Measurements from ENCODE around the gene DDX3X. TPM values are rescaled to one million over a fixed set of nuclear protein-coding genes. Genes with fewer than 3 reads are reported as not detected.

Gene DDX3X
- total and polyA plus RNA-seq, 7 experiments from 2014 or later = 209 to 790 (median 295) TPM

DNA sequence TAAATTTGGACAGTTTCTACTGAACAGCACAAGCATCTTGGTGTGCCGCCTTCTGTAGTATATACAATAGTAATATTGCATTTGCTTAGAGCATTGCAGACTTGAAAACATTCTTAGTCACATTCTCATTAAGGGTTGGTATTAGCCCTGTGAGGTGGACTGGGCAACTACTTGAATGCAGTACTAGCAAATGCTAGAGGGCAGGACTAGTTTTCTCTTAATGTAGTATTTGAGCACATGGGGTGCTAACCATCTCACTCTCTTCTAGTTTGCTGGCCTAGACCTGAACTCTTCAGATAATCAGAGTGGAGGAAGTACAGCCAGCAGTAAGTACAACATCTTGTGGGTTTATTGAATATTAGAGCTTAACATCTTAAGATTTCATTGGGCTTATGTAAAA lies 3.2 kb downstream of the DDX3X start:
- Histone ChIP-seq H3K36me3 (ENCODE audit: control insufficient read depth in 2 of 3, insufficient read depth in 3 of 3, low read length in 3 of 3) (peaks cover 10 to 26% (median 21%) of the 10 kb centered on the region in 3 experiments), H3K4me1 (ENCODE audit: control insufficient read depth in 2 of 2, insufficient read depth in 2 of 2, low read length in 2 of 2) (peaks cover 24 to 26% of the 10 kb centered on the region in 2 donors), H3K4me3 (ENCODE audit: low read length) (peak overlapping the region; percentile 91), H3K27me3 (ENCODE audit: control insufficient read depth in 2 of 2, insufficient read depth in 2 of 2, low read length in 2 of 2) (no peaks in the 10 kb centered on the region), H3K27ac (ENCODE audit: low read depth, low read length) (peak overlapping the region; percentile 100), H3K9me3 (ENCODE audit: control insufficient read depth in 2 of 3, low read length in 3 of 3) (no peaks in the 10 kb centered on the region)
- intact Hi-C loops (cut with micrococcal nuclease) = loop anchor here (1.0 to 10.0 kb wide), 4 partner anchors 8 to 1608 kb away; no protein-coding TSS in a partner anchor
- H3K27ac Mint-ChIP-seq = peak overlapping the region; percentile 26 to 100 (median 73)
- H3K9me3 Mint-ChIP-seq = peaks cover 0 to 21% (median 0%) of the 10 kb centered on the region in 11 donors
- ATAC-seq (no peak), DNase-seq (no peak)
- H3K36me3 Mint-ChIP-seq = peaks cover 0 to 42% (median 26%) of the 10 kb centered on the region in 5 donors
- peaks cover 0 to 6% (median 0%) of the 10 kb centered on the region in 5 donors for H3K27me3 Mint-ChIP-seq
- ChIA-PET POLR2A (interaction anchor here (0.6 to 6.0 kb wide), 8 partner anchors 12 to 252 kb away, joined by 3 to 37 read pairs (median 5); partner anchors contain the start of gene USP9X), CTCF (interaction anchor here (0.6 to 1.2 kb wide), 3 partner anchors 92 to 156 kb away, joined by 3 to 5 read pairs (median 4); no protein-coding TSS in a partner anchor)
- H3K4me1 Mint-ChIP-seq = peaks cover 19 to 66% (median 43%) of the 10 kb centered on the region in 7 donors
- H3K4me3 Mint-ChIP-seq = peak overlapping the region; percentile 92 to 99 (median 96)

- Histone ChIP-seq H3K4me1 (ENCODE audit: control insufficient read depth in 2 of 2, insufficient read depth in 2 of 2, low read length in 2 of 2) (peaks cover 26 to 28% of the 10 kb centered on the region in 2 donors), H3K27ac (ENCODE audit: low read depth, low read length) (peak overlapping the region; percentile 25), H3K36me3 (ENCODE audit: control insufficient read depth in 2 of 3, insufficient read depth in 3 of 3, low read length in 3 of 3) (peaks cover 16 to 39% (median 33%) of the 10 kb centered on the region in 3 experiments), H3K27me3 (ENCODE audit: control insufficient read depth in 2 of 2, insufficient read depth in 2 of 2, low read length in 2 of 2) (no peaks in the 10 kb centered on the region), H3K9me3 (ENCODE audit: control insufficient read depth in 2 of 3, low read length in 3 of 3) (no peaks in the 10 kb centered on the region), H3K4me3 (ENCODE audit: low read length) (peak overlapping the region; percentile 91)
- ATAC-seq = no peak
- H3K4me3 Mint-ChIP-seq = peak overlapping the region; percentile 12 to 99 (median 94)
- peak overlapping the region in 7 of 9 donors; percentile 4 to 100 (median 74) for H3K27ac Mint-ChIP-seq
- peaks cover 0 to 21% (median 0%) of the 10 kb centered on the region in 11 donors for H3K9me3 Mint-ChIP-seq
- intact Hi-C loops (cut with micrococcal nuclease) = loop anchor here (1.0 to 10.0 kb wide), 2 partner anchors 13 to 1606 kb away; no protein-coding TSS in a partner anchor
- H3K27me3 Mint-ChIP-seq = peaks cover 0 to 6% (median 0%) of the 10 kb centered on the region in 5 donors
- DNase-seq = no peak
- CTCF ChIA-PET = interaction anchor here (1.2 kb wide), 1 partner anchor 157 kb away, joined by 3 read pairs; no protein-coding TSS in a partner anchor
- H3K36me3 Mint-ChIP-seq = peaks cover 0 to 54% (median 32%) of the 10 kb centered on the region in 5 donors
- POLR2A ChIA-PET = interaction anchor here (0.7 to 6.0 kb wide), 4 partner anchors 8 to 45 kb away, joined by 3 to 37 read pairs (median 17); no protein-coding TSS in a partner anchor
- peaks cover 21 to 67% (median 45%) of the 10 kb centered on the region in 7 donors for H3K4me1 Mint-ChIP-seq
These were observed 4.5 kb downstream of the DDX3X start for GRCh38 chrX:41338436-41338835.

DNA sequence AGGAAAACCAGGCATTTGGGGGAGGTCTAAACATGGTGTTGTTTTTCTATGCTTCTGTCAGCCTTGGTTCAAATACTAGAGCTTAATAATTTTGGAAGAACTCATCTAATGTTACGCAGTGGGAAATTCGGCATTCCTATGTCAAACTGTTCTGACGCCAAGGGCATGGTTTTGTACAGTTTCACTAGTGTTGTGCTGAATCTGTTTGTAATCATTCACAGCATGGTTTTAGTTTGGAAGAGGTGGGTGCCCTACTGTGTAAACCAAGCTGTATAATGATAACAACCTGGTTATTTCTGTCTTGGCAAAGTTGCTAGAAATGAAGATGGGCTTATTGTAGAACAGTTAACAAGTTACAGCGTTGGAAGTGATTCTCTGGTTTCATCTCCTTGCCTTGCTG lies 5.2 kb downstream of the DDX3X start:
- peaks cover 26 to 28% of the 10 kb centered on the region in 2 donors for H3K4me1 ChIP-seq (ENCODE audit: control insufficient read depth in 2 of 2, insufficient read depth in 2 of 2, low read length in 2 of 2)

DNA sequence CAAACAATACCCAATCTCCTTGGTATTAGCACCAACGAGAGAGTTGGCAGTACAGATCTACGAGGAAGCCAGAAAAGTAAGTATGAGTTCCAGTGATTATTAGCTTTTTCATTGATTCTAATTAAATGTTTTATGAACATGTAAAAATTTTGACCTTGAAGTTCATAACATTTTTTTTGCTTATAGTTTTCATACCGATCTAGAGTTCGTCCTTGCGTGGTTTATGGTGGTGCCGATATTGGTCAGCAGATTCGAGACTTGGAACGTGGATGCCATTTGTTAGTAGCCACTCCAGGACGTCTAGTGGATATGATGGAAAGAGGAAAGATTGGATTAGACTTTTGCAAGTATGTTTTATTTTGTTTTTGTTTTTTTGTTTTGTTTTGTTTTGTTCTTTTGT lies 10.1 kb downstream of the DDX3X start:
- Histone ChIP-seq H3K36me3 (ENCODE audit: control insufficient read depth in 2 of 3, insufficient read depth in 3 of 3, low read length in 3 of 3) (peaks cover 42 to 80% (median 79%) of the 10 kb centered on the region in 3 experiments), H3K9me3 (ENCODE audit: control insufficient read depth in 2 of 3, low read length in 3 of 3) (no peaks in the 10 kb centered on the region), H3K27ac (ENCODE audit: low read depth, low read length) (no peak overlapping the region), H3K4me3 (ENCODE audit: low read length) (no peak overlapping the region), H3K4me1 (ENCODE audit: control insufficient read depth in 2 of 2, insufficient read depth in 2 of 2, low read length in 2 of 2) (peaks cover 14 to 21% of the 10 kb centered on the region in 2 donors), H3K27me3 (ENCODE audit: control insufficient read depth in 2 of 2, insufficient read depth in 2 of 2, low read length in 2 of 2) (no peaks in the 10 kb centered on the region)
- DNase-seq (no peak), ATAC-seq (no peak)
- Mint-ChIP-seq H3K36me3 (peaks cover 0 to 71% (median 33%) of the 10 kb centered on the region in 5 donors), H3K4me3 (no peak overlapping the region), H3K27ac (peak overlapping the region in 3 of 9 donors; percentile 11 to 44 (median 34)), H3K27me3 (no peaks in the 10 kb centered on the region), H3K4me1 (peaks cover 9 to 61% (median 34%) of the 10 kb centered on the region in 7 donors), H3K9me3 (peaks cover 0 to 13% (median 0%) of the 10 kb centered on the region in 11 donors)
- ChIA-PET POLR2A (interaction anchor here (0.7 to 1.6 kb wide), 2 partner anchors 8 to 10 kb away, joined by 3 to 4 read pairs; partner anchors contain the start of gene DDX3X), CTCF (no interaction called here)
- intact Hi-C loops (cut with micrococcal nuclease) = no loop called here

More for the DNA sequence above, 5.2 kb downstream of the DDX3X start:
- DNase-seq = no peak
- Histone ChIP-seq H3K9me3 (ENCODE audit: control insufficient read depth in 2 of 3, low read length in 3 of 3) (no peaks in the 10 kb centered on the region), H3K27ac (ENCODE audit: low read depth, low read length) (no peak overlapping the region), H3K36me3 (ENCODE audit: control insufficient read depth in 2 of 3, insufficient read depth in 3 of 3, low read length in 3 of 3) (peaks cover 16 to 41% (median 40%) of the 10 kb centered on the region in 3 experiments), H3K4me3 (ENCODE audit: low read length) (peak overlapping the region; percentile 46), H3K27me3 (ENCODE audit: control insufficient read depth in 2 of 2, insufficient read depth in 2 of 2, low read length in 2 of 2) (no peaks in the 10 kb centered on the region)
- Mint-ChIP-seq H3K9me3 (peaks cover 0 to 14% (median 0%) of the 10 kb centered on the region in 11 donors), H3K36me3 (peaks cover 0 to 60% (median 36%) of the 10 kb centered on the region in 5 donors), H3K27me3 (peaks cover 0 to 4% (median 0%) of the 10 kb centered on the region in 5 donors), H3K4me1 (peaks cover 21 to 73% (median 43%) of the 10 kb centered on the region in 7 donors), H3K4me3 (peak overlapping the region; percentile 79 to 99 (median 94)), H3K27ac (peak overlapping the region in 8 of 9 donors; percentile 41 to 100 (median 78))
- ChIA-PET CTCF (no interaction called here), POLR2A (interaction anchor here (3.1 to 6.0 kb wide), 3 partner anchors 9 to 44 kb away, joined by 16 to 37 read pairs (median 18); no protein-coding TSS in a partner anchor)
- intact Hi-C loops (cut with micrococcal nuclease) = loop anchor here in 1 of 2 donors (10.0 kb wide), 1 partner anchor 1606 kb away; no protein-coding TSS in a partner anchor
- ATAC-seq = no peak

GRCh38 chrX:41347186-41347585 lies 13.2 kb downstream of the DDX3X start:
- no peak for ATAC-seq
- H3K36me3 ChIP-seq (ENCODE audit: control insufficient read depth in 2 of 3, insufficient read depth in 3 of 3, low read length in 3 of 3) = peaks cover 31 to 65% (median 59%) of the 10 kb centered on the region in 3 experiments
- Mint-ChIP-seq H3K36me3 (peaks cover 0 to 66% (median 27%) of the 10 kb centered on the region in 5 donors), H3K4me3 (no peak overlapping the region), H3K27ac (peak overlapping the region in 4 of 9 donors; percentile 1 to 72 (median 10)), H3K4me1 (peaks cover 4 to 52% (median 32%) of the 10 kb centered on the region in 7 donors), H3K27me3 (no peaks in the 10 kb centered on the region), H3K9me3 (peaks cover 0 to 16% (median 0%) of the 10 kb centered on the region in 11 donors)
- peaks cover 0 to 7% of the 10 kb centered on the region in 2 donors for H3K4me1 ChIP-seq (ENCODE audit: control insufficient read depth in 2 of 2, insufficient read depth in 2 of 2, low read length in 2 of 2)
- no peak overlapping the region for H3K4me3 ChIP-seq (ENCODE audit: low read length)
- H3K27me3 ChIP-seq (ENCODE audit: control insufficient read depth in 2 of 2, insufficient read depth in 2 of 2, low read length in 2 of 2) = no peaks in the 10 kb centered on the region
- H3K27ac ChIP-seq (ENCODE audit: low read depth, low read length) = no peak overlapping the region
- H3K9me3 ChIP-seq (ENCODE audit: control insufficient read depth in 2 of 3, low read length in 3 of 3) = no peaks in the 10 kb centered on the region
- CTCF ChIA-PET = no interaction called here
- intact Hi-C loops (cut with micrococcal nuclease) = no loop called here
- POLR2A ChIA-PET = interaction anchor here (1.4 to 5.5 kb wide), 2 partner anchors 9 to 13 kb away, joined by 3 to 37 read pairs; partner anchors contain the start of gene DDX3X
- no peak for DNase-seq

DNA sequence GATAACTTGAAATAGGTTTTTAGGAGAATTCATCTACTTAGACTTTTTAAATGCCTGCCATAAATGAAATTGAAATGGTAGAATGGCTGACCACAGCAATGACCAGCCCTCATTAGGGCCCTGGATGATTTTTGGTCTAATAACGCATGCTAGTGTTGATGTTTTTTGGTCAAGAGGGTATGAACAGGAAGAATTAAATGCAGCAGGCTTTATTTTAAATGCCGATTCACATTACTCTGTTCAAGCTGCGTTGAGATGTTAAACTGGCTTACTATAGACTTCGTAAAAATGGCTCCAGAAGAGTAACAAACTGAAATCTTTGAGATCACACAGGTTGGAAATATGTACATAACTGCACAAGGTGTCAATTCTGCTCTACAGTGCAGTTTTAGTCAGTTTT lies 14.6 kb downstream of the DDX3X start:
- intact Hi-C loops (cut with micrococcal nuclease) = no loop called here
- no peaks in the 10 kb centered on the region for H3K27me3 ChIP-seq (ENCODE audit: control insufficient read depth in 2 of 2, insufficient read depth in 2 of 2, low read length in 2 of 2)
- H3K4me1 ChIP-seq (ENCODE audit: control insufficient read depth in 2 of 2, insufficient read depth in 2 of 2, low read length in 2 of 2) = peaks cover 0 to 11% of the 10 kb centered on the region in 2 donors
- DNase-seq (no peak), ATAC-seq (no peak)
- no peak overlapping the region for H3K27ac ChIP-seq (ENCODE audit: low read depth, low read length)
- ChIA-PET POLR2A (interaction anchor here (5.5 kb wide), 1 partner anchor 11 kb away, joined by 37 read pairs; no protein-coding TSS in a partner anchor), CTCF (no interaction called here)
- H3K36me3 ChIP-seq (ENCODE audit: control insufficient read depth in 2 of 3, insufficient read depth in 3 of 3, low read length in 3 of 3) = peaks cover 25 to 52% (median 45%) of the 10 kb centered on the region in 3 experiments
- no peaks in the 10 kb centered on the region for H3K27me3 Mint-ChIP-seq
- peaks cover 0 to 54% (median 21%) of the 10 kb centered on the region in 5 donors for H3K36me3 Mint-ChIP-seq
- H3K9me3 Mint-ChIP-seq = peaks cover 0 to 13% (median 0%) of the 10 kb centered on the region in 11 donors
- H3K4me1 Mint-ChIP-seq = peaks cover 4 to 57% (median 34%) of the 10 kb centered on the region in 7 donors
- no peaks in the 10 kb centered on the region for H3K9me3 ChIP-seq (ENCODE audit: control insufficient read depth in 2 of 3, low read length in 3 of 3)
- peak overlapping the region in 1 of 9 donors; percentile 12 for H3K27ac Mint-ChIP-seq
- H3K4me3 ChIP-seq (ENCODE audit: low read length) = no peak overlapping the region
- peak overlapping the region in 1 of 10 donors; percentile 14 for H3K4me3 Mint-ChIP-seq
